DMS79 treated with DMSO at 0.1 percent for 48 hours (cell line): ENCODE measurements around the gene ICAM2.
A peak's percentile ranks its signal among the peaks of the same experiment; 100 is the strongest.
"Not testable (repeated sequence)": the region's sequence is repeated elsewhere in the genome, so short reads cannot be mapped to it uniquely, and the experiment has no call there.

ENCODE experiments used
- DNase-seq: peaks from one replicate; lab custom pipeline; 2025; lab: John Stamatoyannopoulos, UW

The ICAM2 gene

GRCh38 chr17:64042700-64043485 is 22.5 kb upstream of the ICAM2 start:
- DNase-seq: no peak

- DNase-seq: no peak
These were observed 21.5 kb upstream of the ICAM2 start for GRCh38 chr17:64041912-64042311.

DNA sequence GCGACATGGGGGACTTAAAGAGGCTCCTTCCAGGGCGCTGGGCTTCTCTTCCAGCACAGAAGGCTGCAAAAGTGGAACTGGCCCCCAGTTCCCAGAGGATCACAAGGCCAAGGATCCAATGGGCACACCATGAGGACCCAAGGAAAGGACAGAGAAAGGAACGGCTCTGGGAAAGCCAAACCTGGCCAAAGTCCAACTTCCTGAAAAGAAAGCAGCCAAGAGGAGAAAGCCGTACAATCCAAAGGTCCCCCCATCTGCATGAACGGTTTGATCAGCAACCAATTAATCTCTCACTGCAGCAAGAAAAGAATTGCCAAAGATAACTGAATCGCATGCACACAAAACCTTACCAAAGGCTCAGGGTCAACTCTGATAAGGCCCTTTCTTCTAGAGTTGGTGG is 19.8 kb upstream of the ICAM2 start:
- no peak for DNase-seq

- no peak for DNase-seq
These were observed 18.6 kb upstream of the ICAM2 start for GRCh38 chr17:64039106-64039400.

DNA sequence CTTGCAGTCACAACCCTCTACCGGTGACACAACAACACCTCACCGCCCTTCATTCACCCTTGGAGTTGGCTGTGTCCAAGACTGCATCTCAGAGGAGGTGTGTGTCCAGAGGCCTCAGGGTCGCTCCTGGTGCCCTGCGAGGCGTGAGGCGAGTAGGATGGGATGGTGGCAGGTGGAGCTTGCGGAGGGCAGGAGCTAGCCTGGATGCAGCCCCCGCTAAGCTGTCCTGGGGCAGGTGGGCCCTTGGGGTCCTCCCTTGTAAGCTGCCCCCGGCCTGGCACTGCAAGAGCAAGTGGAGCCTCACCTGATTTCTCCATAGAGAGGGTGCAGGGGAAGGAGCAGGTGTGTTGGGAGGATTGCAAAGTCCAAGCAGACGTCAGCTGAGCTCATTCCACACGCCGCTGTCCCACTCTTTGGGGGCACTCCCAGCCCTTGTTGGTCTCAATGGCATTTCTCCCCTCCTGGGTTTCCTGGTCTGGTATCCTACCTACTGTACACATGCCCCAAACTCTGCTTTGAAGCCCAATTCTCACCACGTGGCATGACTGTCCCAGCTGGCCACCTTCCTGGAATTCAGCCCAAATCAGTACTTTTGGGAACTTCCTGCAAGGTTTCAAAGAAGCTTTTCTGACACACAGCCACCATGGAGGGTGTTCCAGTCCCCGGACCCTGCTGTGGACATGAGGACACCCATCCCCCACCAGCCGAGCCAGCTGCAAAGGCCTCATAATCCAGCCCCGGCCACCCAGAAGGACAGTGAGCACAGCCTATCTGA is 18.1 kb upstream of the ICAM2 start:
- DNase-seq: no peak

DNA sequence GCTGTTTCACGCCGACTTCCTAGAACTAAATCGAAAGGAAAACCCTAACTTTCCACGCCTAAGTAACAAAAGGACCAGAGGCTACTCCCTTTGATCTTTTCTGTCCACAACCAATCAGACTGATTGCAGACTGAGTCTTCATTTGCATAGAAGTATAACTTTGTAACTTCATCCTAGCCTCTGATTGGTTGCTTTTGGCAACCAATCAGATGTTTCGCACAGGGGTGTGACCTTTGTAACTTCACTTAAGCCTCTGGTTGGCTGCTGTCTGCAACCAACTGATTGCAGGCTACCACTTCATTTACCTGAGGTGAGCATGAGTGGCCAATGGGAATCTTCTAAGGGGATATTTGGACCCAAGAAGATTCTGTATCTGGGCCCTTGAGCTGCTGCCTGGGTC is 17.4 kb upstream of the ICAM2 start:
- no peak for DNase-seq

GRCh38 chr17:64037180-64037579 is 16.7 kb upstream of the ICAM2 start:
- no peak for DNase-seq

DNA sequence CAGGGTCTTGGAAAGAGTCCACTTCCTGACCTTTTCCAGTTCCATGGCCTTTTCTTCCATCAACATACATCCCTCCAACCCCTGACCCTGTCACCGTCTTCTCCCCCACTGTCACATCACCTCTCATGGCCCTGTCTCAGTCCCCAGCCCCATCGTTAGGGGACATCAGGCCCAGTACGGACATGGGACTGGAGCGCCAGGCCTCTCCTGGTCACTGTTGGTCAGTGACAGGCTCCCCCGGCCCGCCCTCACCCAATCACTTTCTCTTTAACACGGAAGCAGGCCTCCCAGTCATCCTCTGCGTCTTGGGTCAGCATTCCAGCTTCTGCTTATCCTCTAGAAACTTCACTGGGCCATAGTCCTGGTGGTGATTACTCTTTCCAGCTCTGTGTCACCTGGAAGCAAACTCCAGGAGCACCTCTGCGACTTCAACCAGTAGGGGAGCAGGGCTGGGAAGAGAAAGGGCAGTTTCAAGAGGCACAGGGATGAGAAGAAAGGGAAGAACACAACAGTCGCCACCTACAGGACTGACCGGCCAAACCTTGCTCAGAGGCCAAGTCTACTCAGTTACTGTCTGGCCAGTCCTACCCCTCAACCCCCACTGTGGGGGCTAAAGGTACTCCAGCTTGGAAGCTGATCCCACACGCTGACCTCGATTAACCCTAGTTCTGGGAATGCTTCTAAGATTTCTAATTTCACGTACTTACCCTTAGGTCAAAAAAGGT is 15.9 kb upstream of the ICAM2 start:
- DNase-seq: no peak

GRCh38 chr17:64032081-64032480 is 11.6 kb upstream of the ICAM2 start:
- DNase-seq: no peak

GRCh38 chr17:64028874-64029464 is 8.5 kb upstream of the ICAM2 start:
- peak; percentile 1 for DNase-seq

- peak; percentile 50 for DNase-seq
These were observed 5.4 kb upstream of the ICAM2 start for GRCh38 chr17:64025732-64026294.

- no peak for DNase-seq
These were observed 4.6 kb upstream of the ICAM2 start for GRCh38 chr17:64024781-64025731.

DNA sequence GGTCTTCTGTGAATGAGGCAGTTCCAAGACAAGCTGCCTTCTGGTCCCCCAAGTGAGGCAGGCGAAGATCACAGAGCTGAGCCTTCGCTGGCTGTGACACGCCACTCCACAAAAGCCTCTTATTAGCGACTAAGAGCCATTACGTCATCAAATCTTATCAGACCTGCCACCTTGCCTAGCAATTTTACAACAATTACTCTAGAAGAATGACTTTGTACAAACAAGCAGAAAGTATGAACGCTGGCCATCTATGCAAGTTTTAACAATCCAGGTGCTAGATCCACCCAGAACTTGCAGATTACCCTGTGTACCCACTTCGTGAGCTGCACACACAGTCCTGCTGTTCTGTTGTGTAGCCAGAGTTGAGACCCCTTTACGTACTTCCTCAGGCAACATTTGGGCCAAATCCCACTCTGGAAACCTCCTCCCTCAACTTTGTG is 3.8 kb upstream of the ICAM2 start:
- no peak for DNase-seq

GRCh38 chr17:64022611-64023063 is 2.2 kb upstream of the ICAM2 start:
- DNase-seq: no peak

DNA sequence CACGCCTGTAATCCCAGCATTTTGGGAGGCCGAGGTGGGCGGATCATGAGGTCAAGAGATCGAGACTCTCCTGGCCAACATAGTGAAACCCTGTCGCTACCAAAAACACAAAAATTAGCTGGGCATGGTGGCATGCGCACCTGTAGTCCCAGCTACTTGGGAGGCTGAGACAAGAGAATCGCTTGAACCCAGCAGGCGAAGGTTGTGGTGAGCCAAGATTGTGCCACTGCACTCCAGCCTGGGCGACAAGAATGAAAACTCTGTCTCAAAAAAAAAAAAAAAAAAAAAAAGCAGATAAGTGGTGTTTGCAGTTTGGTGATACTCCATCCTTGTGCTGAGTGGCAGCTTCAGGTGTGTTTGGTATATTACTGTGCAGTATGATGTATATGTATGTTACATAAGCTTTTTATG is 877 bp downstream of the ICAM2 start:
- not testable (repeated sequence) for DNase-seq

DNA sequence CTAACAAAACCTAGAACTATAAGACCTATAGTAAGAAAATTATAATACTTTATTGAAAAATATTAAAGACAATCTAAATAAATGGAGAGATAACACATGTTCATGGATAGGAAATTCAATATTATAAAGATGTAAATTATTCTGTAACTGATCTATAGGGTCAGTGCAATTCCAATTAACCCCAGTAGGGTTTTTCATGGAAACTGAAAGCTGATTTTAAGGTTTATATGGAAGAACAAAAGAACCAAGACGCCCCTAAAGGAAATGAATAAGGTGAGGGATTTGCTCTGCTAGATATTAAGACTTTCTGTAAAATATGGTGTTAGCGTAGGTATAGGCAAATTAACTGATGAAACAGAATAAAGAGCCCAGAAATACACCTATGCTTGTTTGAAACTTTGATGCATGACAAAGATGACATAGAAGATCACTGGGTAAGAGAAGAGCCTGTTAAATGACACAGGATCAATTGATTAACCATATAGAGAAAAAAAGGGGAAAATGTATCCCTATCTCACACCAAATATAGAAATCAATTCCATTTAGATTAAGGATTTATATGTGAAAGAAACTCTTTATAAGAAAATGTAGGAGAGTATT is 3.0 kb downstream of the ICAM2 start:
- DNase-seq: no peak

GRCh38 chr17:64016974-64017373 is 3.5 kb downstream of the ICAM2 start:
- DNase-seq: no peak

- no peak for DNase-seq
These were observed 4.1 kb downstream of the ICAM2 start for GRCh38 chr17:64016231-64016784.

DNA sequence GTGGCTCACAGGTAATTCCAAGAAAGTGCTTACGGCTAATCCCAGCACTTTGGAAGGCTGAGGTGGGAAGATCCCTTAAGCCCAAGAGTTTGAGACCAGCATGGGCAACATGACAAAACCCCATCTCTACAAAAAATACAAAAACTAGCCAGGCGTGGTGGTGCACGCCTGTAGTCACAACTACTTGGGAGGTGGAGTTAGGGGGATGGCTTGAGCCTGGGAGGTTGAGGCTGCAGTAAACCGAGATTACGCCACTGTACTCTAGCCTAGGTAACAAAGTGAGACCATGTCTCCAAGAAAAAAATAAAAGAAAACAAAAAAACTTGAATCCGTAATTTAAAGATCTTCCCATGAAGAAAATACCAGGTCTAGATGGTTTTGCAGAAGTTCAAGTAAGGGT is 5.0 kb downstream of the ICAM2 start:
- DNase-seq: no peak
